Muscle of leg (tissue), 11 donors: ENCODE results near the gene NEU2. TPM values are rescaled to one million over a fixed set of nuclear protein-coding genes. Genes with fewer than 3 reads are reported as not detected.
A peak's percentile ranks its signal among the peaks of the same experiment; 100 is the strongest.

ENCODE experiments used
- DNase-seq: peaks from one replicate; pipeline ENCODE4 v3.0.0; 2013
- H3K27ac ChIP-seq: one replicate; pipeline ENCODE4 v1.5.1; 2013; ENCODE audit warnings: mild to moderate bottlenecking, low read length, control low read depth
- H3K27me3 ChIP-seq: one replicate; pipeline ENCODE4 v1.6.1; 2013; ENCODE audit warnings: low read length; ENCODE audit not compliant: control insufficient read depth, insufficient read depth
- H3K36me3 ChIP-seq: one replicate; pipeline ENCODE4 v1.6.1; 2013; ENCODE audit warnings: low read length; ENCODE audit not compliant: control insufficient read depth, insufficient read depth
- H3K4me1 ChIP-seq: one replicate; pipeline ENCODE4 v1.6.1; 2013; ENCODE audit warnings: low read length; ENCODE audit not compliant: control insufficient read depth, insufficient read depth
- H3K4me3 ChIP-seq: one replicate; pipeline ENCODE4 v1.5.1; 2013; ENCODE audit warnings: low read length, control low read depth
- H3K9me3 ChIP-seq: replicated peaks from 2 replicates; pipeline ENCODE4 v1.6.1; 2013; ENCODE audit warnings: low read depth, low read length; ENCODE audit not compliant: control insufficient read depth
- WGBS: methylation state at CpG from one replicate; pipeline ENCODE4 v1.1.5; 2013; ENCODE audit warnings: missing lambda C conversion rate; ENCODE audit not compliant: insufficient coverage; 5-methylcytosine and 5-hydroxymethylcytosine counted together
- polyA plus RNA-seq, 8 donors: library from polyadenylated mRNA; unstranded; fragments of 120-200 nt; gene quantifications; one replicate each; pipeline versions ENCODE4 v1.2.1 to v1.2.3, GENCODE V29; 2013; ENCODE audit warnings: inconsistent platforms in 1 of 8, low replicate concordance in 1 of 8; ENCODE audit not compliant: insufficient read length in 8 of 8, insufficient read depth in 1 of 8
- total RNA-seq: library from RNA; stranded (reverse); fragments of 120-200 nt; gene quantifications from one replicate; pipeline ENCODE4 v1.2.4, GENCODE V29; 2013

NEU2 gene
- total and polyA plus RNA-seq, 9 donors = not detected

DNA sequence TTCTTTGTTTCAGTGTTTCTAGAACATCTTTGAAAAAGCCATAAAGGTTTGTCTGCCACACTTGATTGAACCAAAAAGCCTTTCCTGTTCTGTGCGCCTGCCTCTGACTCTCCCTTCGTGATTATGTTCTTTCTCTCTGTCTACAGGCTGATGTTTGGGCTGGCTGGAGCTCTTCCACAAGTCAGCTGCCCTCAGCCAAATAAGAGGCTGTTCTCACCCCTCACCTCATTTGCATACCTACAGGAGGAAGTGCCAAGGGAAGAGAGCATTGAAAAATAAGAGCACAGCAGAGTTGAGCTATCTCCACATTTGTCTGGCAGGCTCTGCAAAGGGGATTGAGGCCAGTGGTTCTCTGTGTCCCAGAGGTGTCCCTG lies 43.5 kb downstream of the NEU2 start:
- DNase-seq = peak; percentile 45
- H3K27me3 ChIP-seq = peaks cover 3% of the 10 kb centered on the region
- WGBS = 40% methylated on average over 2 of the region's 2 CpGs
- H3K9me3 ChIP-seq = no peaks in the 10 kb centered on the region
- peaks cover 14% of the 10 kb centered on the region for H3K4me1 ChIP-seq
- H3K36me3 ChIP-seq = no peaks in the 10 kb centered on the region
- H3K27ac ChIP-seq = no peak overlapping the region
- no peak overlapping the region for H3K4me3 ChIP-seq

DNA sequence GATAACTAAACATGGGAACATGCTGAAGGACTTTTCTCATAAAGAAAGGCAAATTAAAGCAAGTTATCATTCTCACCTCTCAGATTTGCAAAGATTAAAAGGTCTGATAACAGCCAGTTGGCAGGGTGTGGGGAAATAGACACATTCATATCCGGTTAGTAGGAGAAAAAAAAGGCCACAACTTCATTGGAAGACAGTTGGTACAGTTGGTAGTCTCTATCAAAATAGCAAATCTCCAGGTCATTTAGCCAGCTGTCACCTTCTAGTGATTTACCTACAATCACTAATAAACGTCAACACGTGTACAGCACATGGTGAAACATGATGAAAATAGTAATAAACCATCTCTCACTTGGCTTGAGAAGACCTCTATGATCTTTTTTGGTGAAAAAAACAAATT lies 44.3 kb downstream of the NEU2 start:
- WGBS = no CpG with 5 or more reads among the region's 3 CpGs
- Histone ChIP-seq H3K27ac (no peak overlapping the region), H3K9me3 (no peaks in the 10 kb centered on the region), H3K36me3 (no peaks in the 10 kb centered on the region), H3K27me3 (peaks cover 3% of the 10 kb centered on the region), H3K4me3 (no peak overlapping the region), H3K4me1 (peaks cover 14% of the 10 kb centered on the region)
- no peak for DNase-seq

- DNase-seq = no peak
- Histone ChIP-seq H3K27ac (no peak overlapping the region), H3K4me3 (no peak overlapping the region), H3K4me1 (peaks cover 37% of the 10 kb centered on the region), H3K36me3 (no peaks in the 10 kb centered on the region), H3K27me3 (no peaks in the 10 kb centered on the region), H3K9me3 (no peaks in the 10 kb centered on the region)
- 42% methylated on average over 10 of the region's 10 CpGs for WGBS
Measured at GRCh38 chr2:233079473-233079877, 47.0 kb downstream of the NEU2 start.

DNA sequence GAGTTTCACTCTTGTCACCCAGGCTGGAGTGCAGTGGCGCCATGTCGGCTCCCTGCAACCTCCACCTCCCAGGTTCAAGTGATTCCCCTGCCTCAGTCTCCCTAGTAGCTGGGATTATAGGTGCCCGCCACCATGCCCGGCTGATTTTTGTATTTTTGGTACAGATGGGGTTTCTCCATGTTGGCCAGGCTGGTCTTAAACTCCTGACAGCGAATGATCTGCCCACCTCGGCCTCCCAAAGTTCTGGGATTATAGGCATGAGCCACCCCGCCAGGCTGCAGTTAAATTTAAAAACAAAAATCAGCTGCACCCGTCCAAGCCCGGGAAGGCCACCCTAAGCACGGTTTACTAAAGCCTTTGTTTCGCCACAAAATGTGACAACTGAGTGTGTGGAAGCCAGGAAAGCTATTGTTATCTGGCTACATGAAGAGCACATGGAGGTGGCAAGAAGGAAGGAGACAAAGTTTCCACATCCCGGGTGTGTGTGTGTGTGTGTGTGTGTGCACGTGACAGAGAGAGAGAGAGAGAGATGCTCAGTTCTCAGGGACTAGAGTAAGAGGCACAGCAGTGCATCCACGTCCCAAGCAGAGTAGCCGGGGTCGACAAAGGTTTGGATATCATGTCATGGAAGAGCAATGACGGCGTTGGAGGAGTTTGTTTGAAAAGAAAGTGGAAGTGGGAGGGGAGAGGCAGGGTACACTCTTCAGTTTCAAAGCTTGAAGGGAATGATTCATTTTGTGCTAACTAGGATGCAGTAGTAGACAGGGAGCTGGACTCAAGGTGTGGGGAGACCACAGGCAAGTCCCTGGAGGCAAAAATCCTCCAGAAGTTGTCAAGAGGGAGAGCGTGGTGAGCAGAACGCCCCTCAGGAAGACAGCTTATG lies 47.7 kb downstream of the NEU2 start:
- H3K4me1 ChIP-seq = peaks cover 34% of the 10 kb centered on the region
- no peak overlapping the region for H3K4me3 ChIP-seq
- no peaks in the 10 kb centered on the region for H3K9me3 ChIP-seq
- no peak for DNase-seq
- H3K36me3 ChIP-seq = no peaks in the 10 kb centered on the region
- WGBS = 79% methylated on average over 15 of the region's 20 CpGs
- H3K27me3 ChIP-seq = no peaks in the 10 kb centered on the region
- no peak overlapping the region for H3K27ac ChIP-seq

DNA sequence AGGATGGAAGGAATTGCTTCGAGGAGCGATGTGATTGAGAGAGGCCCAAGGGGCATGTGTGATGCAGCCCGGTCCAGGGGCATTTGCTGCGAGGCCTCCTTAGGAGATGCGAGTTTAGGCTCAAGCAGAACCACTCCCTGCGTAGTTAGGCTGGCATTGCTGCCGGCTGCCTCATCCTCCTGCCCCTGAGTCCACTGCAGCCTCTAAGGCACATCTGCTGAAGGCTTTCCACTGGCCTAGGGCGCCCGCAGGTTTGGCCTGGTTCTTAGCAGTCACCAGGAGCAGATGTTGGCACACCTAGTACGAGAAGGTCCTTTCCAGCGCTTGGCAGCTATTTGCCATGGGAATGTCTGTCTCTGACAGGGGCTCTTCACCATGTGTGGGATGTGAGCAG lies 48.4 kb downstream of the NEU2 start:
- no peak for DNase-seq
- H3K36me3 ChIP-seq = no peaks in the 10 kb centered on the region
- H3K4me1 ChIP-seq = peaks cover 38% of the 10 kb centered on the region
- no peak overlapping the region for H3K4me3 ChIP-seq
- H3K27ac ChIP-seq = no peak overlapping the region
- H3K9me3 ChIP-seq = no peaks in the 10 kb centered on the region
- H3K27me3 ChIP-seq = no peaks in the 10 kb centered on the region
- 82% methylated on average over 10 of the region's 11 CpGs for WGBS

DNA sequence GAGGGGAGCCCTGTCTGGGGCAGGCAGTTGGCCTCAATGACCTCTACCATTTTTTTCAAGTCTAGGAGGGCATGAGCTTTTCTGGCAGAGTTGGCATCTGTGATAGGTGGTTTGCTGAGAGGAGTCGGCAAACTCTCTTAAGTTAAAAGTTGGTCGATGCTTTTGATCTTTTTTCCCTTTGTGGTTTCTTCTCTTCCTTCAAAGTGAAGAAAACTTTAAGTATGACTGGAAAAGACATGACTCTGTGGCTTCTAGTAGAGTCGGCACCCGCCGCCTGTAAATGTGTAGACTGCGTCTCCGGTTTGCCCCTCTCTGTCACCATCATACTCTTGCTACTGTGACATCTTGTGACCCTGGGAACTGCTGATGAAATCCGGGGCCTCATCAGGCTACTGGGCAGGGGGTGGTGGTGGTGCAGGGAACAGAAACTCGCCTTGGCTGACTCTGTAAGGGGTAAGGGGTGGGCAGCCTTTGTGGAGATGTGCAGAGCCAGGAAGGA lies 48.8 kb downstream of the NEU2 start:
- Histone ChIP-seq H3K36me3 (no peaks in the 10 kb centered on the region), H3K9me3 (no peaks in the 10 kb centered on the region), H3K27me3 (no peaks in the 10 kb centered on the region), H3K27ac (no peak overlapping the region), H3K4me1 (peaks cover 35% of the 10 kb centered on the region), H3K4me3 (no peak overlapping the region)
- WGBS = 80% methylated on average over 4 of the region's 9 CpGs
- no peak for DNase-seq

DNA sequence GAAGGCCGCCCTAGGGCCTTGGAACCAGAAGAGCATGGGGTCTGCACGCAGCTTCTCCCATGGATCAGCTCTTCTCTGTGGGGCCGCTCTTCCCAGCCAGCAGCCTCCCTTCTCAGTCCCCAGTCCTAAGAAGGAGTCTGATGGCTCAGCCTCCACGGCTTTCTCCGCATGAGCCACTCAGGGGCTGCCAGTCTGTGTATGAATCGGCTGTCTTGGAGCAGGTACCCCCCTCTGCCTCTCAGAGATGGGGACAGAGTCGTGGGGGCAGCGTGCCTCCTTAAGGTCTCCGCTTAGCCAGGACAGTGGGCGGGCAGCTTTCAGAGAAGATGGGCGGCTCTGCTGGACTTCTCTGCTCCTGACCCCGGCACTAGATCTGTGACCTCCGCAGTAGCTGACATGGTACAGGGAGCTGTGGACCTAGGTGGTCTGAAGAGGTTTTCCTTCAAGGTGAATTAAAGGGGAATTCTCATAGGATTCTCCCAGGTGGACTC lies 49.3 kb downstream of the NEU2 start:
- H3K4me3 ChIP-seq = no peak overlapping the region
- DNase-seq = no peak
- no peaks in the 10 kb centered on the region for H3K36me3 ChIP-seq
- no peak overlapping the region for H3K27ac ChIP-seq
- 90% methylated on average over 8 of the region's 13 CpGs for WGBS
- H3K9me3 ChIP-seq = no peaks in the 10 kb centered on the region
- no peaks in the 10 kb centered on the region for H3K27me3 ChIP-seq
- peaks cover 36% of the 10 kb centered on the region for H3K4me1 ChIP-seq

DNA sequence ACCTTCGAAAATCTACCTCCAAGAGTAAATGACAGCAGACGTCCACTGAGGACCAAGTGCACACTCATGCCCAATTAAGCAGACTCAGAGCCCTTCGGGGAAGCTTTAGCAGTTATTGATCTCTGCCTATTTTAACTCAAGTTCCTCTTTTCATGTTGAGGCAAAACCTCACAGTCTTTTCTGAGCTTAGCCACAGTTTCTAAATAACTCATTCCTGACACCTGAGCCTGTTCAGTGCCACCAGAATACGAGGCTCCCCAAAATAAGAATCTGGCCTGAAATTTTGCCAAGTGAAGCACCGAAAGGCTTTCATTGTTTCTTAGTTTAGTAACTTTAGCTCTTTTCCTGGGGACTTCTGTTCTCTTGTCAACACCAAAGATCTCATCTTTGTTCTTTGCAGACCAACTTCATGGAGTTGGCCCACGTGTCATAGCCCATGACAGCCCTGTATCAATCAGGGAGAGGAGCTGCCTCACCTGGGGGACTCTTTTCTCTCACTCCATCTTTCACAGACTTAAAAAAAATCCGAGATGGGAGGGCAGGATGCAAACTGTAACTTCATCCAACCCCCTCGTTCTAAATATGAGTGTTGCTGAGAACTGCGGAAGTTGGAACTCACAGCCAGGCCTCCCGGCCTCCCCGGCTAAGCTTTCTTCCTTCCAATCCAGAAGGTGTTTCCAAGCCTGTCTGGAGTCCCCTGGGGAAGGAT lies 49.9 kb downstream of the NEU2 start:
- no peaks in the 10 kb centered on the region for H3K36me3 ChIP-seq
- peak overlapping the region; percentile 88 for H3K27ac ChIP-seq
- H3K27me3 ChIP-seq = no peaks in the 10 kb centered on the region
- H3K4me1 ChIP-seq = peaks cover 37% of the 10 kb centered on the region
- 57% methylated on average over 6 of the region's 11 CpGs for WGBS
- DNase-seq = no peak
- H3K4me3 ChIP-seq = no peak overlapping the region
- no peaks in the 10 kb centered on the region for H3K9me3 ChIP-seq

GRCh38 chr2:233082931-233083755 lies 50.7 kb downstream of the NEU2 start:
- Histone ChIP-seq H3K27me3 (no peaks in the 10 kb centered on the region), H3K4me1 (peaks cover 37% of the 10 kb centered on the region), H3K36me3 (no peaks in the 10 kb centered on the region), H3K4me3 (no peak overlapping the region), H3K27ac (peak overlapping the region; percentile 88), H3K9me3 (no peaks in the 10 kb centered on the region)
- peak; percentile 69 for DNase-seq
- 48% methylated on average over 4 of the region's 9 CpGs for WGBS
